EL (cell line): ENCODE measurements around the gene CLEC4G.
"Not testable (repeated sequence)": the region's sequence is repeated elsewhere in the genome, so short reads cannot be mapped to it uniquely, and the experiment has no call there.

Source experiments
- DNase-seq: peaks from one replicate; pipeline ENCODE4 v3.0.0-alpha.2; 2016

CLEC4G gene

GRCh38 chr19:7746306-7746705, 14.4 kb upstream of the CLEC4G start:
- not testable (repeated sequence) for DNase-seq

- no peak for DNase-seq
Observed at GRCh38 chr19:7744871-7745650, 13.2 kb upstream of the CLEC4G start.

- no peak for DNase-seq
Observed at GRCh38 chr19:7744199-7744786, 12.4 kb upstream of the CLEC4G start.

- no peak for DNase-seq
Observed at GRCh38 chr19:7743425-7743841, 11.5 kb upstream of the CLEC4G start.

GRCh38 chr19:7742991-7743390, 11.1 kb upstream of the CLEC4G start:
- DNase-seq = no peak

GRCh38 chr19:7742575-7742974, 10.7 kb upstream of the CLEC4G start:
- no peak for DNase-seq

- no peak for DNase-seq
Observed at GRCh38 chr19:7740682-7741054, 8.8 kb upstream of the CLEC4G start.

- DNase-seq = no peak
Observed at GRCh38 chr19:7739801-7740681, 8.1 kb upstream of the CLEC4G start.

GRCh38 chr19:7739211-7739755, 7.4 kb upstream of the CLEC4G start:
- no peak for DNase-seq

GRCh38 chr19:7738023-7738422, 6.1 kb upstream of the CLEC4G start:
- no peak for DNase-seq

GRCh38 chr19:7737215-7737614, 5.3 kb upstream of the CLEC4G start:
- no peak for DNase-seq

GRCh38 chr19:7736148-7736547, 4.2 kb upstream of the CLEC4G start:
- DNase-seq = no peak

- DNase-seq = no peak
Observed at GRCh38 chr19:7734220-7735203, 2.6 kb upstream of the CLEC4G start.

- no peak for DNase-seq
Observed at GRCh38 chr19:7733376-7733775, 1.5 kb upstream of the CLEC4G start.

- no peak for DNase-seq
Observed at GRCh38 chr19:7731615-7732014, 295 bp downstream of the CLEC4G start.

- no peak for DNase-seq
Observed at GRCh38 chr19:7731218-7731595, 703 bp downstream of the CLEC4G start.

GRCh38 chr19:7730286-7731217, 1.4 kb downstream of the CLEC4G start:
- DNase-seq = no peak

- DNase-seq = no peak
Observed at GRCh38 chr19:7729831-7730285, 2.1 kb downstream of the CLEC4G start.

- DNase-seq = no peak
Observed at GRCh38 chr19:7729211-7729610, 2.7 kb downstream of the CLEC4G start.

GRCh38 chr19:7725791-7726190, 6.1 kb downstream of the CLEC4G start:
- no peak for DNase-seq

- no peak for DNase-seq
Observed at GRCh38 chr19:7722231-7722651, 9.7 kb downstream of the CLEC4G start.
